Caco-2 (cell line): ENCODE results near the gene MANSC4. TPM values are rescaled to one million over a fixed set of nuclear protein-coding genes. Genes with fewer than 3 reads are reported as not detected.

Source experiments
- BruUV-seq: library from RNA; stranded (reverse); fragments of 400-500 nt; replicated peaks from 2 replicates; lab custom pipeline; 2021; lab: Mats Ljungman, UMichigan
- CTCF ChIA-PET: fragments of 300-600 bp; sonication (Branson Sonifier 250); formaldehyde crosslinking; loops from one replicate; lab custom pipeline; 2022; ENCODE audit warnings: antibody characterized with exemption; lab: Charles Lee
- POLR2A ChIA-PET: fragments of 300-600 bp; sonication (Branson Sonifier 250); formaldehyde crosslinking; loops from one replicate; lab custom pipeline; 2022; ENCODE audit warnings: antibody characterized with exemption; lab: Charles Lee
- DNase-seq, 2 experiments: peaks; one replicate each; pipeline versions ENCODE4 v3.0.0 to v3.0.0-alpha.2; 2020 to 2022
- H3K27me3 ChIP-seq: replicated peaks from 2 replicates; pipeline ENCODE4 v1.6.0; 2011; ENCODE audit warnings: low read length; ENCODE audit not compliant: control insufficient read depth, insufficient read depth
- H3K36me3 ChIP-seq: 2 replicates; pipeline ENCODE4 v1.5.1; 2011; ENCODE audit warnings: low read length; ENCODE audit not compliant: control insufficient read depth, insufficient read depth
- H3K4me1 ChIP-seq: fragments of 250-450 bp; sonication (Bioruptor Pico); 2 replicates; pipeline ENCODE4 v1.5.1; 2020; ENCODE audit warnings: mild to moderate bottlenecking
- H3K4me3 ChIP-seq: 2 replicates; pipeline ENCODE4 v1.5.1; 2011; ENCODE audit warnings: low read depth, mild to moderate bottlenecking, control low read depth, low read length
- H3K9me3 ChIP-seq: fragments of 250-450 bp; sonication (Bioruptor Pico); 2 replicates; pipeline ENCODE4 v1.5.1; 2020; ENCODE audit warnings: mild to moderate bottlenecking, moderate library complexity
- H3K27ac Mint-ChIP-seq: one replicate; pipeline ENCODE4 v1.8.0; 2022; ENCODE audit warnings: mixed read lengths; ENCODE audit not compliant: unreplicated experiment
- H3K27me3 Mint-ChIP-seq: one replicate; pipeline ENCODE4 v1.8.0; 2022; ENCODE audit warnings: mixed read lengths; ENCODE audit not compliant: insufficient read depth, unreplicated experiment
- H3K36me3 Mint-ChIP-seq: one replicate; pipeline ENCODE4 v1.8.0; 2022; ENCODE audit warnings: mild to moderate bottlenecking, mixed read lengths; ENCODE audit not compliant: insufficient read depth, unreplicated experiment
- H3K4me1 Mint-ChIP-seq: one replicate; pipeline ENCODE4 v1.8.0; 2022; ENCODE audit warnings: low read depth, mixed read lengths; ENCODE audit not compliant: unreplicated experiment
- H3K4me3 Mint-ChIP-seq: one replicate; pipeline ENCODE4 v1.8.0; 2022; ENCODE audit warnings: mild to moderate bottlenecking, moderate library complexity, mixed read lengths; ENCODE audit not compliant: unreplicated experiment
- H3K9me3 Mint-ChIP-seq: one replicate; pipeline ENCODE4 v1.8.0; 2022; ENCODE audit warnings: mixed read lengths; ENCODE audit not compliant: unreplicated experiment
- intact Hi-C: fragments of 100-400 bp; cut with micrococcal nuclease; formaldehyde crosslinking; loops from one replicate; pipeline ENCODE4 v1.10.0; 2022; ENCODE audit not compliant: unreplicated experiment
- total RNA-seq: library from RNA; stranded (reverse); gene quantifications from 2 replicates; pipeline ENCODE4 v1.2.3, GENCODE V29; 2022
- TF ChIP-seq, protein P1 (sequence below), 2 experiments: fragments of 200-600 bp in 1 of 2; IDR thresholded peaks; 1 replicate in 1 of 2; 2 replicates in 1 of 2; pipeline versions ENCODE4 v1.5.1 to v1.8.0; 2011 to 2022; ENCODE audit warnings: antibody characterized with exemption in 1 of 2, control low read depth in 1 of 2, inconsistent platforms in 1 of 2, low read depth in 1 of 2, low read length in 1 of 2, mild to moderate bottlenecking in 1 of 2, moderate library complexity in 1 of 2; ENCODE audit not compliant: insufficient read depth in 1 of 2, severe bottlenecking in 1 of 2, unreplicated experiment in 1 of 2

MANSC4 gene
- total RNA-seq, 1 experiment from 2014 or later: not detected

DNA sequence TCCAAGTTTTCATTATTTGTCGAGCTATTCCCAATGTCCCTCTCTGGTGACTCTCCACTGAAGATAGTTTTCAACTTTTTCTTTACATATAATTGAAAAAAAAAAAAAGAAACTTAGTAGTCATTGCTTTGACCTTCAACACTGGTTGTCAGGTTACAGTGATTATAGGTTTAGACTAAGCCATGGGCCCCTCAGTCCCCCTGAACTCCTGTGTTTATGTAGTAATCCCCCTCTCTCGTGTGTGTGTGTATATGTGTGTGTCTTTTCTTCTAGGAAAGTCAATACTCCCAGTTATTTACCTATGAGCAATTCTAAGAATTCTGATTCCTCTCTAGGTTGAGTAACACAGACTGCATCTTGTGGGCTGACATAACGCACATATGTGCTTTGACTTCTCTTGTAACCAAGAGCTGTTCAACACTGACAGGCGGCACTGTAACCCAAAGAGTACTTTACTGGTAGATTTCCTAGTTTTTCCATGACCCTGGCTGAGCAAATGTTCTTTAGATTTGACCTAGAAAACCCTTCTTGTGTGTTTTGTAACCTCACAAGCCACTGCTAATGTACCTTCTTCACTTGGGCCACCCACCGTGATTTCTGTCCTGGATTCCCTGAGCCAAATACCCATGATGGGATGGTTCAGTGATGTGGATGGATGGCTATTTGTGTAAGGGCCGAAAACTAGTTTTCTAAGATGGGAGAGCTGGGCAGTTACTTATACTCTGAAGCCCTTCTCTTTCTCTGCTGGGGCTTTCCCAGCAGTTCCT, 15.0 kb upstream of the MANSC4 start:
- TF ChIP-seq, protein P1, sequence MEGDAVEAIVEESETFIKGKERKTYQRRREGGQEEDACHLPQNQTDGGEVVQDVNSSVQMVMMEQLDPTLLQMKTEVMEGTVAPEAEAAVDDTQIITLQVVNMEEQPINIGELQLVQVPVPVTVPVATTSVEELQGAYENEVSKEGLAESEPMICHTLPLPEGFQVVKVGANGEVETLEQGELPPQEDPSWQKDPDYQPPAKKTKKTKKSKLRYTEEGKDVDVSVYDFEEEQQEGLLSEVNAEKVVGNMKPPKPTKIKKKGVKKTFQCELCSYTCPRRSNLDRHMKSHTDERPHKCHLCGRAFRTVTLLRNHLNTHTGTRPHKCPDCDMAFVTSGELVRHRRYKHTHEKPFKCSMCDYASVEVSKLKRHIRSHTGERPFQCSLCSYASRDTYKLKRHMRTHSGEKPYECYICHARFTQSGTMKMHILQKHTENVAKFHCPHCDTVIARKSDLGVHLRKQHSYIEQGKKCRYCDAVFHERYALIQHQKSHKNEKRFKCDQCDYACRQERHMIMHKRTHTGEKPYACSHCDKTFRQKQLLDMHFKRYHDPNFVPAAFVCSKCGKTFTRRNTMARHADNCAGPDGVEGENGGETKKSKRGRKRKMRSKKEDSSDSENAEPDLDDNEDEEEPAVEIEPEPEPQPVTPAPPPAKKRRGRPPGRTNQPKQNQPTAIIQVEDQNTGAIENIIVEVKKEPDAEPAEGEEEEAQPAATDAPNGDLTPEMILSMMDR (IDR thresholded peaks at IDR 0.05; ENCODE audit: insufficient read depth in 1 of 2, low read depth in 1 of 2, low read length in 1 of 2, severe bottlenecking in 1 of 2, unreplicated experiment in 1 of 2): no peak
- Mint-ChIP-seq H3K4me3 (no peak overlapping the region), H3K27me3 (no peaks in the 10 kb centered on the region), H3K9me3 (no peaks in the 10 kb centered on the region), H3K4me1 (no peaks in the 10 kb centered on the region), H3K27ac (no peak overlapping the region), H3K36me3 (peaks cover 67% of the 10 kb centered on the region)
- Histone ChIP-seq H3K36me3 (peaks cover 4% of the 10 kb centered on the region), H3K9me3 (no peaks in the 10 kb centered on the region), H3K4me1 (no peaks in the 10 kb centered on the region), H3K4me3 (no peak overlapping the region), H3K27me3 (no peaks in the 10 kb centered on the region)
- DNase-seq: no peak
- BruUV-seq: no TSS peak
- ChIA-PET POLR2A (interaction anchor here (0.6 kb wide), 1 partner anchor 160 kb away, joined by 3 read pairs; no protein-coding TSS in a partner anchor), CTCF (interaction anchor here (1.0 kb wide), 1 partner anchor 146 kb away, joined by 3 read pairs; no protein-coding TSS in a partner anchor)
- intact Hi-C loops: loop anchor here (5.0 kb wide), 1 partner anchor 533 kb away; no protein-coding TSS in a partner anchor

DNA sequence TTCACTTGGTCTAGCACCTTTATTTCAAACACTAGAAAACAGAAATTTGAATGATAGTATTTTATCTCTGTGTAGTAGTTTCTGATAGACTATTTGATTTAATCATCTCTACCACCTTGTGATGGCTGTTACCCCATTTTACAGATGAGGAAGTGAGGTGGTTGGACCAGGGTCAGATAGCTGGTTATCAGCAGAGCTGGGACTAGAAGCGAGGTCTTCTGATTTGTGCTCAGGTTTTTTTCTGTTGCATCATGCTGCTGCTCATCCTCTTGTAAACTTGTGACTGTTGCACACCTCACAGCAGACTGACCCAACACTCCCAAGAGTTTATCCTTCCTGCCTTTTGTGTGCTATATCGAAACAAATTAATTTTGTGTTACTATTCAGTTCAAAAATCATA, 10.1 kb upstream of the MANSC4 start:
- no TSS peak for BruUV-seq
- ChIA-PET POLR2A (no interaction called here), CTCF (no interaction called here)
- Histone ChIP-seq H3K36me3 (no peaks in the 10 kb centered on the region), H3K27me3 (no peaks in the 10 kb centered on the region), H3K4me3 (no peak overlapping the region), H3K9me3 (no peaks in the 10 kb centered on the region), H3K4me1 (no peaks in the 10 kb centered on the region)
- Mint-ChIP-seq H3K27me3 (no peaks in the 10 kb centered on the region), H3K4me3 (no peak overlapping the region), H3K27ac (no peak overlapping the region), H3K4me1 (no peaks in the 10 kb centered on the region), H3K36me3 (peaks cover 48% of the 10 kb centered on the region), H3K9me3 (no peaks in the 10 kb centered on the region)
- no peak for DNase-seq
- TF ChIP-seq, protein P1 (IDR thresholded peaks at IDR 0.05; ENCODE audit: insufficient read depth in 1 of 2, low read depth in 1 of 2, low read length in 1 of 2, severe bottlenecking in 1 of 2, unreplicated experiment in 1 of 2): no peak
- intact Hi-C loops: loop anchor here (5.0 kb wide), 1 partner anchor 528 kb away; no protein-coding TSS in a partner anchor

DNA sequence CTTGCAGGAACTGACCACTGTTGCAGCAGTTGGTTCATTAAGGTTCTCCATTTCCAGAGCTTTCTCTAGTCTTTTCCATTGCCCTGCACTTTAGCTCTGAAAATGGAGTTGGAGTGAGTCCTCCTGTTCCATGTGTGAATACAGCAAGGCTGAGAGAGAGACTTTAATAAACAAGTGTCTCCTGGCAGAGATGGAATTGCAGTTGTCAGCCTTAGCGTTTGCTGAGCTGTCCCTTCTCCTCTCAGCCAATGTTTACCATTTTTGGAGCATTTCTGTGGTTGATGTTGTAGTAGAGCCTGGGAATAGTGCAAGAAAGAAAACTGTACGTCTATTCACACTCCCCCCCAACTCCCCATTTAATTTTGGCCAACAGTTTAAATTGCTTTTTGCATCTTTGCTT, 7.5 kb upstream of the MANSC4 start:
- H3K27me3 ChIP-seq: no peaks in the 10 kb centered on the region
- Mint-ChIP-seq H3K27me3 (no peaks in the 10 kb centered on the region), H3K27ac (no peak overlapping the region), H3K9me3 (no peaks in the 10 kb centered on the region), H3K4me3 (no peak overlapping the region), H3K4me1 (peaks cover 3% of the 10 kb centered on the region), H3K36me3 (peaks cover 48% of the 10 kb centered on the region)
- ChIA-PET CTCF (interaction anchor here (1.0 kb wide), 1 partner anchor 10 kb away, joined by 3 read pairs; no protein-coding TSS in a partner anchor), POLR2A (no interaction called here)
- H3K9me3 ChIP-seq: no peaks in the 10 kb centered on the region
- no peak overlapping the region for H3K4me3 ChIP-seq
- H3K4me1 ChIP-seq: no peaks in the 10 kb centered on the region
- TF ChIP-seq, protein P1 (IDR thresholded peaks at IDR 0.05; ENCODE audit: insufficient read depth in 1 of 2, low read depth in 1 of 2, low read length in 1 of 2, severe bottlenecking in 1 of 2, unreplicated experiment in 1 of 2): no peak
- no peak for DNase-seq
- no peaks in the 10 kb centered on the region for H3K36me3 ChIP-seq
- BruUV-seq: no TSS peak
- intact Hi-C loops: no loop called here
